A549 (cell line): ENCODE results near the gene CCR2. TPM values are rescaled to one million over a fixed set of nuclear protein-coding genes. Genes with fewer than 3 reads are reported as not detected.

Experiments used
- ATAC-seq, 2 experiments: fragments of 200-7000 bp in 1 of 2; fragments of >200 bp in 1 of 2; cut with Nextera tagmentation in 1 of 2; cut with Tn5 transposase in 1 of 2; 3 replicates each; pipeline versions ENCODE4 v1.8.0 to v1.9.1; 2018 to 2020; ENCODE audit warnings: mild to moderate bottlenecking in 1 of 2, moderate library complexity in 1 of 2
- CTCF ChIA-PET: fragments of 300-600 bp; sonication (Branson Sonifier 250); formaldehyde crosslinking; extraction: SDS; loops from one replicate; lab custom pipeline; 2021; ENCODE audit warnings: antibody characterized with exemption, inconsistent platforms; lab: Yijun Ruan, JAX
- POLR2A ChIA-PET: fragments of 350-600 bp; formaldehyde crosslinking; extraction: SDS; loops from one replicate; lab custom pipeline; 2021; ENCODE audit warnings: antibody characterized with exemption, inconsistent platforms; lab: Yijun Ruan, JAX
- DNase-seq, 2 experiments: peaks; one replicate each; pipeline versions ENCODE4 v3.0.0 to v3.0.0-alpha.2; 2011 to 2016; ENCODE audit warnings: low read depth in 1 of 2, low spot score in 1 of 2
- FAIRE-seq: peaks from 2 replicates; lab custom pipeline; 2011; peaks lifted over from hg19 to GRCh38; lab: Jason Lieb, UNC
- H3K27ac ChIP-seq, 2 experiments: fragments of >200 bp; sonication (Bioruptor Twin); formaldehyde crosslinking; 3 replicates each; pipeline ENCODE4 v1.5.1; 2016 to 2017
- H3K4me1 ChIP-seq: fragments of >200 bp; sonication (Bioruptor Twin); formaldehyde crosslinking; 3 replicates; pipeline ENCODE4 v1.6.1; 2016
- H3K4me2 ChIP-seq: fragments of >200 bp; sonication (Bioruptor Twin); formaldehyde crosslinking; 3 replicates; pipeline ENCODE4 v1.6.1; 2016
- H3K4me3 ChIP-seq: fragments of >200 bp; sonication (Bioruptor Twin); formaldehyde crosslinking; 3 replicates; pipeline ENCODE4 v1.5.1; 2016
- H3K9me3 ChIP-seq: fragments of >200 bp; sonication (Bioruptor Twin); formaldehyde crosslinking; 3 replicates; pipeline ENCODE4 v1.6.1; 2016
- CBX8 ChIP-seq: fragments of 200-600 bp; sonication (generic); IDR thresholded peaks from 2 replicates; pipeline ENCODE4 v1.6.1; 2016
- CHD2 ChIP-seq: fragments of 150-350 bp; IDR thresholded peaks from 2 replicates; pipeline ENCODE4 v1.6.1; 2014; ENCODE audit warnings: low read length; ENCODE audit not compliant: partially characterized antibody
- CHD4 ChIP-seq: fragments of 200-600 bp; sonication (generic); IDR thresholded peaks from 2 replicates; pipeline ENCODE4 v1.6.1; 2016; ENCODE audit warnings: antibody characterized with exemption, mild to moderate bottlenecking, borderline replicate concordance
- E2F6 ChIP-seq: IDR thresholded peaks from 2 replicates; pipeline ENCODE4 v1.6.1; 2012; ENCODE audit warnings: low read depth, borderline replicate concordance
- EHF ChIP-seq: fragments of 250-450 bp; sonication (Bioruptor Pico); IDR thresholded peaks from 2 replicates; pipeline ENCODE4 v1.5.0; 2020; ENCODE audit warnings: mild to moderate bottlenecking
- EP300 ChIP-seq, 2 experiments: fragments of >200 bp; sonication (Bioruptor Twin); formaldehyde crosslinking; IDR thresholded peaks; 2 replicates in 1 of 2; 3 replicates in 1 of 2; pipeline ENCODE4 v1.6.1; 2016 to 2017
- FOSB ChIP-seq: fragments of 250-450 bp; sonication (Bioruptor Pico); IDR thresholded peaks from 2 replicates; pipeline ENCODE4 v1.5.0; 2020; ENCODE audit warnings: mild to moderate bottlenecking, moderate library complexity
- FOXS1 ChIP-seq: fragments of 250-450 bp; sonication (Bioruptor Pico); IDR thresholded peaks from 2 replicates; pipeline ENCODE4 v1.5.0; 2020; ENCODE audit warnings: mild to moderate bottlenecking, moderate library complexity
- GATA3 ChIP-seq: IDR thresholded peaks from 2 replicates; pipeline ENCODE4 v1.6.1; 2012; ENCODE audit warnings: borderline replicate concordance
- HOXB13 ChIP-seq: fragments of 250-450 bp; sonication (Bioruptor Pico); IDR thresholded peaks from 2 replicates; pipeline ENCODE4 v1.5.0; 2020; ENCODE audit warnings: low read depth, mild to moderate bottlenecking, moderate library complexity
- JUNB ChIP-seq: fragments of >200 bp; sonication (Bioruptor Twin); formaldehyde crosslinking; IDR thresholded peaks from 2 replicates; pipeline ENCODE4 v1.6.1; 2016
- MAFK ChIP-seq: fragments of 450-650 bp; IDR thresholded peaks from 2 replicates; pipeline ENCODE4 v1.6.1; 2014; ENCODE audit not compliant: partially characterized antibody
- NFE2L2 ChIP-seq: fragments of 150-350 bp; conservative IDR thresholded peaks from 2 replicates; pipeline ENCODE4 v1.6.1; 2014; ENCODE audit warnings: low read length
- NPAS2 ChIP-seq: fragments of 250-450 bp; sonication (Bioruptor Pico); IDR thresholded peaks from 2 replicates; pipeline ENCODE4 v1.8.0; 2022; ENCODE audit warnings: mild to moderate bottlenecking, moderate library complexity, borderline replicate concordance
- POLR2AphosphoS2 ChIP-seq: conservative IDR thresholded peaks from 2 replicates; pipeline ENCODE4 v1.6.1; 2012; ENCODE audit warnings: low read length, improper control_type of control experiment, inconsistent platforms
- RAD21 ChIP-seq, 2 experiments: fragments of >200 bp in 1 of 2; sonication (Bioruptor Twin) in 1 of 2; formaldehyde crosslinking in 1 of 2; IDR thresholded peaks in 1 of 2; conservative IDR thresholded peaks in 1 of 2; 2 replicates in 1 of 2; 3 replicates in 1 of 2; pipeline ENCODE4 v1.6.1; 2012 to 2018; ENCODE audit warnings: inconsistent platforms in 1 of 2
- RARB ChIP-seq: fragments of 250-450 bp; sonication (Bioruptor Pico); IDR thresholded peaks from 2 replicates; pipeline ENCODE4 v1.8.0; 2021; ENCODE audit warnings: mild to moderate bottlenecking, moderate library complexity
- RCOR1 ChIP-seq: fragments of 150-350 bp; IDR thresholded peaks from 2 replicates; pipeline ENCODE4 v1.6.1; 2014; ENCODE audit warnings: antibody characterized with exemption, low read length, low read depth
- RNF2 ChIP-seq: fragments of 200-600 bp; sonication (generic); IDR thresholded peaks from 2 replicates; pipeline ENCODE4 v1.6.1; 2016; ENCODE audit warnings: low read depth, mild to moderate bottlenecking, antibody characterized with exemption, moderate library complexity, borderline replicate concordance
- SREBF2 ChIP-seq: fragments of 450-650 bp; IDR thresholded peaks from 2 replicates; pipeline ENCODE4 v1.6.1; 2014; ENCODE audit warnings: mild to moderate bottlenecking, moderate library complexity
- ZNF302 ChIP-seq: fragments of 250-450 bp; sonication (Bioruptor Pico); IDR thresholded peaks from 2 replicates; pipeline ENCODE4 v1.9.0; 2021; ENCODE audit warnings: inconsistent platforms, mild to moderate bottlenecking, moderate library complexity
- ZSCAN20 ChIP-seq: fragments of 250-450 bp; sonication (Bioruptor Pico); IDR thresholded peaks from 2 replicates; pipeline ENCODE4 v1.8.0; 2022; ENCODE audit warnings: mild to moderate bottlenecking, moderate library complexity
- WGBS: methylation state at CpG from one replicate; pipeline ENCODE4 v1.1.6; 2017; ENCODE audit errors: missing lambda C conversion rate; 5-methylcytosine and 5-hydroxymethylcytosine counted together
- polyA plus RNA-seq, 4 experiments: library from polyadenylated mRNA; depleted of rRNA in 3 of 4; stranded (reverse); fragments of >200 nt; fragmentation: RNase III in 1 of 4; extraction: RNeasy Plus Mini Kit Qiagen cat#74134 plus additional on column Dnase treatment in 1 of 4; gene quantifications; 2 replicates in 3 of 4; 3 replicates in 1 of 4; pipeline ENCODE4 v1.2.3, GENCODE V29; 2011 to 2017
- TF ChIP-seq, protein P1 (sequence below): fragments of >200 bp; sonication (Bioruptor Twin); formaldehyde crosslinking; IDR thresholded peaks from 3 replicates; pipeline ENCODE4 v1.6.1; 2016
- TF ChIP-seq, protein P2 (sequence below): fragments of >200 bp; sonication (Bioruptor Twin); formaldehyde crosslinking; IDR thresholded peaks from 2 replicates; pipeline ENCODE4 v1.6.1; 2016
- TF ChIP-seq, protein P3 (sequence below): fragments of 250-450 bp; sonication (Bioruptor Pico); IDR thresholded peaks from 2 replicates; pipeline ENCODE4 v1.5.0; 2021; ENCODE audit warnings: mild to moderate bottlenecking, moderate library complexity, borderline replicate concordance
- TF ChIP-seq, protein P4 (sequence below): fragments of >200 bp; sonication (Bioruptor Twin); formaldehyde crosslinking; IDR thresholded peaks from 3 replicates; pipeline ENCODE4 v1.5.1; 2016

Gene CCR2
- polyA plus RNA-seq, 2 of the 4 experiments (the other 2 are of a cell fraction), result not detected

DNA sequence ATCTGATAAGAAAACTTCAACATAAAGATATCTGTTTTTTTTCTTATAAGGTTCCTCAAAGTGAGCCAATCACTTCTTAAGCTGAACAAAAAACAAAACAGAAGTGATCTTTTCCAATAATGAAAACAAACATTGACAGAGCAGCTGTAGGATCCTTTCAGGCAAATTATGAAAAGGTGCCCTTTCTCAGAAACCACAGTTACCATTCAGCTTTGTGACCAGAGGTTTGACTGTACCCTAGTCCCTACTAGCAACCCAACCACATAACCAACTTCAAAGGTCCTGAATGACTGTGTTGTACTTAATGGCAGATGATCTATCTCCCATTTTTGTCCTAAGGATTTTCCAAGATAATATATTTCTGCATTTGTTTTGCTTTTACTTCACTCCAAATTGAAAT, 39.4 kb upstream of the CCR2 start:
- ChIA-PET CTCF (interaction anchor here (1.2 kb wide), 1 partner anchor 175 kb away, joined by 3 read pairs; no protein-coding TSS in a partner anchor), POLR2A (no interaction called here)
- no peaks in the 10 kb centered on the region for H3K9me3 ChIP-seq
- DNase-seq, result no peak
- no peaks in the 10 kb centered on the region for H3K4me1 ChIP-seq
- no peak overlapping the region for H3K4me2 ChIP-seq
- TF ChIP-seq RNF2 (no peak), ZNF302 (CRISPR knock-in tag) (no peak), EP300 (IDR thresholded peaks at IDR 0.05) (no peak), NFE2L2 (no peak), EHF (no peak), ZSCAN20 (CRISPR knock-in tag) (no peak), POLR2AphosphoS2 (no peak), JUNB (no peak), HOXB13 (no peak), CBX8 (no peak), SREBF2 (no peak), FOSB (CRISPR knock-in tag) (no peak), RCOR1 (no peak), RARB (CRISPR knock-in tag) (no peak)
- TF ChIP-seq, protein P1, sequence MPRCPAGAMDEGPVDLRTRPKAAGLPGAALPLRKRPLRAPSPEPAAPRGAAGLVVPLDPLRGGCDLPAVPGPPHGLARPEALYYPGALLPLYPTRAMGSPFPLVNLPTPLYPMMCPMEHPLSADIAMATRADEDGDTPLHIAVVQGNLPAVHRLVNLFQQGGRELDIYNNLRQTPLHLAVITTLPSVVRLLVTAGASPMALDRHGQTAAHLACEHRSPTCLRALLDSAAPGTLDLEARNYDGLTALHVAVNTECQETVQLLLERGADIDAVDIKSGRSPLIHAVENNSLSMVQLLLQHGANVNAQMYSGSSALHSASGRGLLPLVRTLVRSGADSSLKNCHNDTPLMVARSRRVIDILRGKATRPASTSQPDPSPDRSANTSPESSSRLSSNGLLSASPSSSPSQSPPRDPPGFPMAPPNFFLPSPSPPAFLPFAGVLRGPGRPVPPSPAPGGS, result no peak
- TF ChIP-seq, protein P2, sequence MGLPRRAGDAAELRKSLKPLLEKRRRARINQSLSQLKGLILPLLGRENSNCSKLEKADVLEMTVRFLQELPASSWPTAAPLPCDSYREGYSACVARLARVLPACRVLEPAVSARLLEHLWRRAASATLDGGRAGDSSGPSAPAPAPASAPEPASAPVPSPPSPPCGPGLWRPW, result no peak
- no peak for FAIRE-seq
- ATAC-seq, result no peak
- H3K4me3 ChIP-seq, result no peak overlapping the region
- no peak overlapping the region for H3K27ac ChIP-seq

DNA sequence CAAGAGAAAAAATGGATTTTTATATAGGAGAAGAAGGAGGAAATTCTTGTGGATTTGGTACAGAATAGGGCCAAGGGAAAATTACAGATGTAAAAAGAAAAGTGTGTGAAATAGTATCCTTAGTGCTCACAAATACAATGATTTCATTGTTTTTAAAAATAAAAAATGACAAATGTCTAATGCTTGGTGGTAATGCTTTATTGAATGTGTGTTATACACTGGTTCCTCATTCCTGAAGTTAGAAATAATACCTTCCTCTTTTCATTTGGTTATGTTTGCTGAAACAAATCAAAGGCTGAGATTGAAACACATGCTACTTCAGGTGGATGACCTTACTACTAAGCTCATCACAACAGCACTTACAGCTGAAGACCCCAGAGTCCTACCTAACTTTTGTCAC, 37.7 kb upstream of the CCR2 start:
- FAIRE-seq (no peak), DNase-seq (no peak), ATAC-seq (no peak)
- Histone ChIP-seq H3K4me3 (no peak overlapping the region), H3K4me1 (no peaks in the 10 kb centered on the region), H3K4me2 (no peak overlapping the region), H3K27ac (no peak overlapping the region), H3K9me3 (no peaks in the 10 kb centered on the region)
- POLR2A ChIA-PET, result no interaction called here
- no peak for TF ChIP-seq CBX8
- TF ChIP-seq, protein P3, sequence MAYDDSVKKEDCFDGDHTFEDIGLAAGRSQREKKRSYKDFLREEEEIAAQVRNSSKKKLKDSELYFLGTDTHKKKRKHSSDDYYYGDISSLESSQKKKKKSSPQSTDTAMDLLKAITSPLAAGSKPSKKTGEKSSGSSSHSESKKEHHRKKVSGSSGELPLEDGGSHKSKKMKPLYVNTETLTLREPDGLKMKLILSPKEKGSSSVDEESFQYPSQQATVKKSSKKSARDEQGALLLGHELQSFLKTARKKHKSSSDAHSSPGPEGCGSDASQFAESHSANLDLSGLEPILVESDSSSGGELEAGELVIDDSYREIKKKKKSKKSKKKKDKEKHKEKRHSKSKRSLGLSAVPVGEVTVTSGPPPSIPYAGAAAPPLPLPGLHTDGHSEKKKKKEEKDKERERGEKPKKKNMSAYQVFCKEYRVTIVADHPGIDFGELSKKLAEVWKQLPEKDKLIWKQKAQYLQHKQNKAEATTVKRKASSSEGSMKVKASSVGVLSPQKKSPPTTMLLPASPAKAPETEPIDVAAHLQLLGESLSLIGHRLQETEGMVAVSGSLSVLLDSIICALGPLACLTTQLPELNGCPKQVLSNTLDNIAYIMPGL (CRISPR knock-in tag), result no peak
- CTCF ChIA-PET, result no interaction called here

DNA sequence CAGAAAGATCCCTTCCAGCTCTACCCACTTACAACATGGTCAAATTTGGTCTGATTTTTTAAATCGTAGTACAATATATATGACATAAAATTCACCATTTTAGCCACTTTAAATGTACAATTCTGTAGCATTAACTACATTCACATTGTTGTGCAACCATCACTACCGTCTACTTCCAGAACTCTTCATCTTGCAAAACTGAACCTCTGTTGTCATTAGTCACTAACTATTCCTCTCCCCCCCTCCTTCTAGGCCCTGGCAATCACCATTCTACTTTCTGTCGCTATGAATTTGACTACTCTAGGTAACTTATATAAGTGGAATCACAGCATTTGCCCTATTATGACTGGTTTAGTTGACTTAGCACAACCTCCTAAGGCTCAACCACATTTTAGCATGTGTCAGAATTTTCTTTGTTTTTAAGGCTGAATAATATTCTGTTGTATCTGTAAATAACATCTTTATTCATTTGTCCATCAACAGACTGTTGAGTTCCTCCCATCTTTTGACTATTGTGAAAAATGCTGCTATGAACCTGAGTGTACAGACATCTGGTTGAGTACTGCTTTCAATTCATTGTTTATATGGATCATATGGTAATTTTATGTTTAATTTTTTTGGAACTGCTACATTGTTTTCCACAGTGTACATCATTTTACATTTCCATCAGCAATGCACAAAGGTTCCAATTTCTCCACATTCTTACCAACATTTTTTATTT, 35.5 kb upstream of the CCR2 start:
- CTCF ChIA-PET, result interaction anchor here (1.3 kb wide), 1 partner anchor 124 kb away, joined by 4 read pairs; no protein-coding TSS in a partner anchor
- no peak for TF ChIP-seq FOXS1 (CRISPR knock-in tag)
- TF ChIP-seq ZSCAN20 (CRISPR knock-in tag), result no peak
- TF ChIP-seq, protein P4, sequence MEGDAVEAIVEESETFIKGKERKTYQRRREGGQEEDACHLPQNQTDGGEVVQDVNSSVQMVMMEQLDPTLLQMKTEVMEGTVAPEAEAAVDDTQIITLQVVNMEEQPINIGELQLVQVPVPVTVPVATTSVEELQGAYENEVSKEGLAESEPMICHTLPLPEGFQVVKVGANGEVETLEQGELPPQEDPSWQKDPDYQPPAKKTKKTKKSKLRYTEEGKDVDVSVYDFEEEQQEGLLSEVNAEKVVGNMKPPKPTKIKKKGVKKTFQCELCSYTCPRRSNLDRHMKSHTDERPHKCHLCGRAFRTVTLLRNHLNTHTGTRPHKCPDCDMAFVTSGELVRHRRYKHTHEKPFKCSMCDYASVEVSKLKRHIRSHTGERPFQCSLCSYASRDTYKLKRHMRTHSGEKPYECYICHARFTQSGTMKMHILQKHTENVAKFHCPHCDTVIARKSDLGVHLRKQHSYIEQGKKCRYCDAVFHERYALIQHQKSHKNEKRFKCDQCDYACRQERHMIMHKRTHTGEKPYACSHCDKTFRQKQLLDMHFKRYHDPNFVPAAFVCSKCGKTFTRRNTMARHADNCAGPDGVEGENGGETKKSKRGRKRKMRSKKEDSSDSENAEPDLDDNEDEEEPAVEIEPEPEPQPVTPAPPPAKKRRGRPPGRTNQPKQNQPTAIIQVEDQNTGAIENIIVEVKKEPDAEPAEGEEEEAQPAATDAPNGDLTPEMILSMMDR, result no peak
- TF ChIP-seq NPAS2, result no peak
- no peak for TF ChIP-seq GATA3
- no peak for TF ChIP-seq RCOR1
- no peak for TF ChIP-seq E2F6
- no peak for TF ChIP-seq FOSB (CRISPR knock-in tag)
- TF ChIP-seq, protein P1, result no peak
- no peak for TF ChIP-seq RARB (CRISPR knock-in tag)
- TF ChIP-seq RNF2, result no peak
- TF ChIP-seq MAFK, result no peak
- no peak for TF ChIP-seq RAD21 (conservative IDR thresholded peaks at IDR 0.05 in 1 of 2, IDR thresholded peaks at IDR 0.05 in 1 of 2)
- no peak for TF ChIP-seq CHD2
- no peak for TF ChIP-seq CHD4
- TF ChIP-seq, all 56 proteins: peak for 0
- no peak overlapping the region for H3K4me2 ChIP-seq
- H3K4me1 ChIP-seq, result no peaks in the 10 kb centered on the region
- POLR2A ChIA-PET, result no interaction called here
- no peak overlapping the region for H3K4me3 ChIP-seq
- 12% methylated on average over 3 of the region's 3 CpGs for WGBS
- ATAC-seq, result no peak
- DNase-seq, result no peak
- no peak overlapping the region for H3K27ac ChIP-seq
- no peak for FAIRE-seq
- H3K9me3 ChIP-seq, result no peaks in the 10 kb centered on the region
